K562 (cell line): Measurements from ENCODE around the gene GPR108. TPM values are rescaled to one million over a fixed set of nuclear protein-coding genes. Genes with fewer than 3 reads are reported as not detected.

Experiments
- BCOR ChIP-seq: fragments of 450-650 bp; IDR thresholded peaks from 2 replicates; pipeline ENCODE4 v1.6.1; 2016
- ILK ChIP-seq: fragments of 450-650 bp; IDR thresholded peaks from 2 replicates; pipeline ENCODE4 v1.6.1; 2016; ENCODE audit warnings: missing genetic modification characterization, low read depth, mild to moderate bottlenecking, missing compliant biosample characterization, moderate library complexity, borderline replicate concordance
- KDM4B ChIP-seq, 2 experiments: fragments of 450-650 bp in 1 of 2; sonication (generic) in 1 of 2; IDR thresholded peaks; 2 replicates each; pipeline ENCODE4 v1.6.1; 2016 to 2017; ENCODE audit warnings: borderline replicate concordance in 2 of 2, antibody characterized with exemption in 1 of 2, low read depth in 1 of 2, mild to moderate bottlenecking in 1 of 2
- KLF6 ChIP-seq: fragments of 250-450 bp; sonication (Bioruptor Pico); IDR thresholded peaks from 2 replicates; pipeline ENCODE4 v1.4.0; 2020; ENCODE audit warnings: mild to moderate bottlenecking, moderate library complexity, borderline replicate concordance
- MNT ChIP-seq, 2 experiments: fragments of 450-650 bp; conservative IDR thresholded peaks; 2 replicates each; pipeline ENCODE4 v1.6.1; 2017; ENCODE audit warnings: mild to moderate bottlenecking in 2 of 2, moderate library complexity in 2 of 2
- MXD1 ChIP-seq: fragments of 250-450 bp; sonication (Bioruptor Pico); IDR thresholded peaks from 2 replicates; pipeline ENCODE4 v1.8.0; 2021; ENCODE audit warnings: borderline replicate concordance, mild to moderate bottlenecking, moderate library complexity; ENCODE audit not compliant: poor library complexity, severe bottlenecking
- NR2C1 ChIP-seq, 2 experiments: fragments of 450-650 bp; IDR thresholded peaks; 2 replicates each; pipeline ENCODE4 v1.6.1; 2017; ENCODE audit warnings: mild to moderate bottlenecking in 2 of 2, antibody characterized with exemption in 1 of 2, inconsistent platforms in 1 of 2, missing compliant biosample characterization in 1 of 2, missing genetic modification characterization in 1 of 2
- PHB2 ChIP-seq: fragments of 450-650 bp; IDR thresholded peaks from 2 replicates; pipeline ENCODE4 v1.6.1; 2017; ENCODE audit warnings: low read depth
- SREBF1 ChIP-seq: fragments of 150-350 bp; IDR thresholded peaks from 2 replicates; pipeline ENCODE4 v1.6.1; 2014; ENCODE audit warnings: antibody characterized with exemption, low read depth, low read length, borderline replicate concordance
- U2AF2 ChIP-seq: fragments of 200-400 bp; formaldehyde crosslinking; optimal IDR thresholded peaks from 2 replicates; pipeline ENCODE3; 2017; ENCODE audit warnings: low read depth, mild to moderate bottlenecking, low read length
- ZFP1 ChIP-seq: fragments of 450-650 bp; formaldehyde crosslinking; IDR thresholded peaks from 2 replicates; pipeline ENCODE4 v1.4.0; 2020; ENCODE audit warnings: mild to moderate bottlenecking, mixed read lengths
- ZFX ChIP-seq: sonication (generic); formaldehyde crosslinking; IDR thresholded peaks from 2 replicates; pipeline ENCODE4 v1.8.0; 2022; ENCODE audit warnings: mild to moderate bottlenecking, missing genetic modification reagents, moderate library complexity
- ZNF197 ChIP-seq: fragments of 200-800 bp; sonication (Bioruptor generic); IDR thresholded peaks from 2 replicates; pipeline ENCODE4 v1.6.1; 2016; ENCODE audit warnings: low read depth, missing genetic modification characterization, missing compliant biosample characterization
- ZNF311 ChIP-seq: fragments of 250-450 bp; sonication (Bioruptor Pico); IDR thresholded peaks from 2 replicates; pipeline ENCODE4 v1.4.0; 2020; ENCODE audit warnings: mild to moderate bottlenecking, moderate library complexity
- polyA plus RNA-seq, 8 experiments: library from polyadenylated mRNA; depleted of rRNA in 4 of 8; stranded (reverse) in 5 of 8; unstranded in 3 of 8; fragments of >200 nt; fragmentation: Nextera tagmentation in 2 of 8; fragmentation: Illumina TruSeq in 1 of 8; extraction: Ambion mirVana in 2 of 8; extraction: Trizol in 1 of 8; gene quantifications; 2 replicates each; pipeline versions ENCODE4 v1.2.1 to v1.2.3, GENCODE V29; 2011 to 2014; ENCODE audit warnings: inconsistent platforms in 1 of 8, missing spikeins in 1 of 8
- total RNA-seq, 7 experiments: library from RNA; depleted of rRNA in 6 of 7; stranded (reverse); fragments of >200 nt in 6 of 7; fragmentation: Illumina TruSeq in 2 of 7; extraction: Trizol in 2 of 7; gene quantifications; 2 replicates each; pipeline versions ENCODE4 v1.2.1 to v1.2.3, GENCODE V29; 2011 to 2021; ENCODE audit warnings: low replicate concordance in 1 of 7
- TF ChIP-seq, protein P1 (sequence below), 3 experiments: fragments of 200-800 bp in 1 of 3; fragments of 250-450 bp in 1 of 3; fragments of 450-650 bp in 1 of 3; sonication (Bioruptor Pico) in 1 of 3; sonication (Bioruptor generic) in 1 of 3; formaldehyde crosslinking in 1 of 3; IDR thresholded peaks; 2 replicates each; pipeline versions ENCODE4 v1.6.1 to v1.8.0; 2016 to 2022; ENCODE audit warnings: mild to moderate bottlenecking in 2 of 3, missing genetic modification characterization in 2 of 3, missing compliant biosample characterization in 1 of 3, moderate library complexity in 1 of 3
- TF ChIP-seq, protein P2 (sequence below): sonication (generic); formaldehyde crosslinking; IDR thresholded peaks from 2 replicates; pipeline ENCODE4 v1.8.1; 2023; ENCODE audit warnings: mild to moderate bottlenecking, missing genetic modification reagents, moderate library complexity

The GPR108 gene
- total and polyA plus RNA-seq, 9 of the 15 experiments (the other 6 are each of a cell fraction or from before 2014, with no cell fraction given) = 2.4 to 33.2 (median 24.4) TPM

GRCh38 chr19:6753178-6754031 is 16.0 kb upstream of the GPR108 start (continued):
- TF ChIP-seq, protein P1, sequence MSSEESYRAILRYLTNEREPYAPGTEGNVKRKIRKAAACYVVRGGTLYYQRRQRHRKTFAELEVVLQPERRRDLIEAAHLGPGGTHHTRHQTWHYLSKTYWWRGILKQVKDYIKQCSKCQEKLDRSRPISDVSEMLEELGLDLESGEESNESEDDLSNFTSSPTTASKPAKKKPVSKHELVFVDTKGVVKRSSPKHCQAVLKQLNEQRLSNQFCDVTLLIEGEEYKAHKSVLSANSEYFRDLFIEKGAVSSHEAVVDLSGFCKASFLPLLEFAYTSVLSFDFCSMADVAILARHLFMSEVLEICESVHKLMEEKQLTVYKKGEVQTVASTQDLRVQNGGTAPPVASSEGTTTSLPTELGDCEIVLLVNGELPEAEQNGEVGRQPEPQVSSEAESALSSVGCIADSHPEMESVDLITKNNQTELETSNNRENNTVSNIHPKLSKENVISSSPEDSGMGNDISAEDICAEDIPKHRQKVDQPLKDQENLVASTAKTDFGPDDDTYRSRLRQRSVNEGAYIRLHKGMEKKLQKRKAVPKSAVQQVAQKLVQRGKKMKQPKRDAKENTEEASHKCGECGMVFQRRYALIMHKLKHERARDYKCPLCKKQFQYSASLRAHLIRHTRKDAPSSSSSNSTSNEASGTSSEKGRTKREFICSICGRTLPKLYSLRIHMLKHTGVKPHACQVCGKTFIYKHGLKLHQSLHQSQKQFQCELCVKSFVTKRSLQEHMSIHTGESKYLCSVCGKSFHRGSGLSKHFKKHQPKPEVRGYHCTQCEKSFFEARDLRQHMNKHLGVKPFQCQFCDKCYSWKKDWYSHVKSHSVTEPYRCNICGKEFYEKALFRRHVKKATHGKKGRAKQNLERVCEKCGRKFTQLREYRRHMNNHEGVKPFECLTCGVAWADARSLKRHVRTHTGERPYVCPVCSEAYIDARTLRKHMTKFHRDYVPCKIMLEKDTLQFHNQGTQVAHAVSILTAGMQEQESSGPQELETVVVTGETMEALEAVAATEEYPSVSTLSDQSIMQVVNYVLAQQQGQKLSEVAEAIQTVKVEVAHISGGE (CRISPR knock-in tag; IDR thresholded peaks at IDR 0.05) = peak in 1 of 3 experiments; percentile 61; a peak in 1 of 6 replicates
- TF ChIP-seq ZNF197 (CRISPR knock-in tag) = no peak
- no peak for TF ChIP-seq KLF6 (CRISPR knock-in tag)
- peak; percentile 60 for TF ChIP-seq BCOR
- no peak for TF ChIP-seq KDM4B (IDR thresholded peaks at IDR 0.05; ENCODE audit: borderline replicate concordance in 2 of 2, low read depth in 1 of 2)
- TF ChIP-seq ZFX (CRISPR knock-in tag) = peak; percentile 62
- no peak for TF ChIP-seq ZFP1
- TF ChIP-seq SREBF1 = no peak
- TF ChIP-seq ILK (tag) = no peak
- TF ChIP-seq MXD1 (CRISPR knock-in tag) = peak; percentile 87
- TF ChIP-seq U2AF2 = no peak
- TF ChIP-seq ZNF311 (CRISPR knock-in tag) = no peak
- TF ChIP-seq MNT (conservative IDR thresholded peaks at IDR 0.05) = peak; percentile 99
- peak; percentile 36; the same call in 1 of the 2 replicates for TF ChIP-seq NR2C1 (IDR thresholded peaks at IDR 0.05)
- peak; percentile 67; the same call in 1 of the 2 replicates for TF ChIP-seq NR2C1 (tag; IDR thresholded peaks at IDR 0.05)
- TF ChIP-seq PHB2 = no peak
- TF ChIP-seq, protein P2, sequence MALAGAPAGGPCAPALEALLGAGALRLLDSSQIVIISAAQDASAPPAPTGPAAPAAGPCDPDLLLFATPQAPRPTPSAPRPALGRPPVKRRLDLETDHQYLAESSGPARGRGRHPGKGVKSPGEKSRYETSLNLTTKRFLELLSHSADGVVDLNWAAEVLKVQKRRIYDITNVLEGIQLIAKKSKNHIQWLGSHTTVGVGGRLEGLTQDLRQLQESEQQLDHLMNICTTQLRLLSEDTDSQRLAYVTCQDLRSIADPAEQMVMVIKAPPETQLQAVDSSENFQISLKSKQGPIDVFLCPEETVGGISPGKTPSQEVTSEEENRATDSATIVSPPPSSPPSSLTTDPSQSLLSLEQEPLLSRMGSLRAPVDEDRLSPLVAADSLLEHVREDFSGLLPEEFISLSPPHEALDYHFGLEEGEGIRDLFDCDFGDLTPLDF (CRISPR knock-in tag) = peak; percentile 92
